Fibroblast of skin of right biceps (primary cell): ENCODE results near the gene PMF1.

Experiments used
- DNase-seq: peaks from one replicate; pipeline ENCODE4 v3.0.0-alpha.2; 2013

Gene PMF1

GRCh38 chr1:156241311-156241811, 28.6 kb downstream of the PMF1 start:
- DNase-seq: peak; percentile 27

DNA sequence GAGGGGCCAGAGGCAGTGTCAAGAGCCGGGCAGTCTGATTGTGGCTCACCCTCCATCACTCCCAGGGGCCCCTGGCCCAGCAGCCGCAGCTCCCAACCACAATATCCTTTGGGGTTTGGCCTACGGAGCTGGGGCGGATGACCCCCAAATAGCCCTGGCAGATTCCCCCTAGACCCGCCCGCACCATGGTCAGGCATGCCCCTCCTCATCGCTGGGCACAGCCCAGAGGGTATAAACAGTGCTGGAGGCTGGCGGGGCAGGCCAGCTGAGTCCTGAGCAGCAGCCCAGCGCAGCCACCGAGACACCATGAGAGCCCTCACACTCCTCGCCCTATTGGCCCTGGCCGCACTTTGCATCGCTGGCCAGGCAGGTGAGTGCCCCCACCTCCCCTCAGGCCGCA, 29.1 kb downstream of the PMF1 start, which contains the start of gene BGLAP:
TSS of gene BGLAP (plus strand) at position 259 of the 400 bp plus-strand sequence. CDS start at position 307, 48 bp downstream.
- DNase-seq: no peak

GRCh38 chr1:156242738-156243137, 29.9 kb downstream of the PMF1 start:
- DNase-seq: no peak

GRCh38 chr1:156244126-156244525, 31.3 kb downstream of the PMF1 start:
- no peak for DNase-seq

DNA sequence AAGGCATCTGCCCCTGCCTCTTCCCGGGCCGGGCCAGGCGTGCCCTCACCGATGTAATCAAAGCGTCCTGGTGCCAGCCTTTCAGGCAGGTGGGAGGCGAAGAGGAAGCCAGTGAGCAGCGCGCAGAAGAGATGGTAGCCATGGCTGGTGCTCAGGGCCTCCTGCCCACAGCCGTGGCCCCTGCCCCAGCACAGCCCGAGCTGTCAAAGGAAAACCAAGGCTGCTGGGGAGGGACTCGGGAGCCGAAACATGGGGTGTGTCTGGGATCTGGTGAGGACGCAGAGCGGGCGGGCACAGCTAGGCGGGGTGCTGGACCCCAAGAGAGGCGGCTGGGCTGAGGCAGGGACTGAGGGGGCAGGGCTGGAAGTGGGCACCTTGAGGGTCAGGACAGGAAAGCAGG, 31.9 kb downstream of the PMF1 start:
- no peak for DNase-seq

- peak; percentile 25 for DNase-seq
Measured at GRCh38 chr1:156245451-156246232, 32.8 kb downstream of the PMF1 start.

DNA sequence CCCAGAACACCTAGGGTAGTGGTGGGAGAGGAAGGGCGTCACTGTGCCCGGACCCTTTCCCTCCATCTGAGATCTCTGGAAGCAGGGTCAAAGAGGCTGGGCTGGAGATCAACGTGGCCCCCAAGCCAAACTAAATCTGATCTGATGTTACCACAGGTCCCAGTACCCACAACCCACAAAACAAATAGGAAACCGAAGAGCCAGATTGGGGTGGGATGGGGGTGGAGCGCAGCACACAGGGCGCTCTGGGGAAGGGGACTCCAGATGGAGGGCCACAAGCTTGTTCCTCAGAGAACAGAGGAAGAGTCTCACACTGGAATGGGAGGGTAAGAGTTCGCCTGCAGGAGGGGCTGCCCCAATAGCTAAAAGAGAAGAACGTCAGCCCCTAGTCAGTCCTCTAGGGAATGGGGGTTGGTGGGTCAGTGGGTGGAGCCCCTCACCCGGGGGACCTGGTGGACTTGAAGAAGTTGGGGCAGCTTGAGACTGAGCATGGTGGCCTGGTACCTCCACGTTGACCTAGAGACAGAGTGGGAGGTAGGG, 33.5 kb downstream of the PMF1 start:
- no peak for DNase-seq

DNA sequence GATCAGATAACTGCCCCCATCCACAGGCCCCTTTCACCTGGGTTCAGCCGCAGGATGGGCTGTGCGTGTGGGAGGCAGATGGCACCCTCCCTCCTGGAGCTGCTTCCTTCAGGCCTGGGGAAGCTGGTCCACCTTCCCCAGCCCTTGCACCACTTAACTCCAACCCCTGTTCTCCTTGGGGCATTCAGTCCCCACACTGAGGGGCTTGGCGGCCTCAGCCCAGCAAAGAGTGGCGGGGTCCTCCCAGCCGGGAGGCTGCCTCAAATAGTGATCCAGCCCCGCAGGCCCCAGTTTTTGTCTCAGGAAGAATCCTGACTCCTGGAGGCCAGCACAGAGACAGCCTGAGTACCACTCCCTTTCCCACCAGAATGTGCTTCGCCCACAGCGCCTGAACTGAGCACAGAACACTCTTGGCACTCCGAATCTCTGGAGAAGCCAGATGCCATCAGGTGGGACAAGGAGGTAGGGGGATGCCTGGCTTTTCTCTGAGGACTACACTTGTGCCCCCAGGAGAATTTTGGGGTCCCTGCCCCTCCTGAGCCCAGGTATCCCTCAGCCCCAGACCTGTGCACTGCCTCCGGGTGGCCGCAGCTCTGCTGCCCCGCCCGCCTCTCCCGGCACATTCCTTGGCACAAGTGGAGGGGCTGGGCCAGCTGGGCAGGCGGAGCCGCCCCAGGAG, 34.1 kb downstream of the PMF1 start:
- no peak for DNase-seq

DNA sequence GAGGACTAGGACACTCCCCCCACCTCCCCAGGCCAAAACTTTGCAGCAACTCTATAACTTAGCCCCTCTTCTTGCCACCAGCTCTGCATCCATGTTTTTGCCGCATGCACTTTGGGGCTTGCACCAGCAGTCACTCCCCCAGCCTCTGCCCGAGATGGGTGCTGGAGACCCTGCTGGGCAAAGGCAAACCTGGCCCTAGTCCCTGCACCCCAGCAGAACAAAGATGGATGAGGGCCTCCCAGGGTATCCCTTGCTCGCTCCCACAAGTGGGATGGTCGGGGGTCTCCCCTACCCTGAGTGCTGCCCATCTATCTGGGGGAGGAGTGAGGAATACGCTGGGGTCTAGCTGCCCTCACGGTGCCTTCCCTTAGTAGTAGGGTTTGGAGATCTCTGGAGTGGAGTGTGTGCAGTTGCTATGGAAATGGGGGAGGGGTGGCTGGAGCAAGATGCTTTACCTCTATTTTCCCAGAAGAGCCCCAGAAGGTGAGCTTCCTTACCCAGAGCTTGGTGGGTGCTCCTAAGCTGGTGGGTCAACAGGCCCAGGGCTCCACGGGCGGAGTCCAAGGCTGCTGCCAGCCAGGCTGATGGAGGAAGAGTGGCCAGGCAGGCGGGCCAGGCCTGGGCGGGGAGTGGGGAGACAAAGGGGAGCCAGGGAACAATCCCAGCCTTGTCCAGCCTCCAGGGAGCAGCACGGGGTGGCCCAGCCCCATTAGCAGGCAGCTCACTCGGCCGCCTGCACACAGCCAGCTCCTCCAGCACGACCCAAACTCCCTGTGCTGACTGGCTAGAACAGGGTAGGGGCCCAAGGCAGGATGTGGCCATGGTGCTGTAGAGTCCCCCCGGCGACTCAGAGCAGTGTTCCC, 34.9 kb downstream of the PMF1 start, which contains the start of gene PAQR6:
TSS of gene PAQR6 (minus strand) at position 597 of the 863 bp plus-strand sequence. CDS start 1,325 bp downstream, outside the sequence.
- no peak for DNase-seq

DNA sequence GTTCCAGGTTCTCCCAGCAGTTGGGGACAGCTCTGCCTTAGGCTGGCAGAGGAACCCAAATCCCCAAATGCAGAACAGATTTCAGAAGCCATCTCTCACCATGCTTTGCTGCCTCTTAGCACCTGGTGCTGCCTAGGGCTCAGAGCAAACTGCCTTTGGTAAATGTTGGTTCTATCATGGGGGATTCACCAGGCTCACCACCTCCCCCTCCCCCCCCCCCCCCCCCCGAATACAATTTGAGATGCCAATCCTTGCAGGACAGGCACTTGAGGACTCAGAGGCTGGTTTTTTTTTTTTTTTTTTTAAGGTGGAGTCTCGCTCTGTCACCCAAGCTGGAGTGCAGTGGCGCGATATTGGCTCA, 35.5 kb downstream of the PMF1 start:
- no peak for DNase-seq

- DNase-seq: no peak
Measured at GRCh38 chr1:156249593-156249992, 36.8 kb downstream of the PMF1 start.

DNA sequence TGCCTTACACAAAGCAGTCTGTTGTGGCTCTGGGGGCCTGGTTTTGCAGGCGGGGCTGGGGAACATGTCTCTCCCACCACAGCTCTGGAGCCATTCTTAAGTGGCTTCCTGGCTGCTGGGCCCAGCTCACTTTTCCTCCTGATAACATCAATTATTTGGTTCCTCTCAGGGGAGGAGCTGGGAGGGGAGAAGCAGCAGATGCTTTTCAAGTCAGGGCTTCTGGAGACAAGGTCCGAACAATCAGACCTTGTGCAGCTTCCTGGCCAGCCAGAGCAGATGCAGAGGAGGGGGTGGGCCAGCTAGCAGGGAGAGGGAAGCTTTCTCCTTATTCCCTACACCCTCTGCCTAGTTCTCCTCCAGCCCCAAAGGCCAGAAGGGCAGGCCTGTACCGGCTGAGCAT, 38.7 kb downstream of the PMF1 start:
- no peak for DNase-seq

GRCh38 chr1:156253634-156254033, 40.8 kb downstream of the PMF1 start:
- no peak for DNase-seq

GRCh38 chr1:156257711-156258110, 44.9 kb downstream of the PMF1 start:
- no peak for DNase-seq

DNA sequence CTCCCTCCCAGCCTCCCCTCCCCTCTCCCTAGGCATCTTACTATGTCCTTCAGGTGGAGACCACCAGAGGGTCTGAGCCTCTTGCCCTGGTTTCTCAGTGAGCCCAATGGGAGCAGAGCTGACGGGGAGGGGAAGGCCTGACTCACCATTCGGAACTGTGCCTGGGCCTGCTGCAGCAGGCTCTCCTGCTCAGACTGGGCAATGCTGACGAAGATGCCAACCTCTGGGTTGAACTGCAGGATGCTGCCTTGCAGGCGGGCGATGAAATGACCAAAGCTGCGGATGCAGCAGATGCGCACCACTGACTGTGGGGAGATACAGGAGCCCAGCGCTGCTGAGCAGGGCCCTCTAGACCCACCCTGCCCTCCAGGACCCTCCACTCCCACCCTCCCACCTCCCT, 46.1 kb downstream of the PMF1 start:
- no peak for DNase-seq

DNA sequence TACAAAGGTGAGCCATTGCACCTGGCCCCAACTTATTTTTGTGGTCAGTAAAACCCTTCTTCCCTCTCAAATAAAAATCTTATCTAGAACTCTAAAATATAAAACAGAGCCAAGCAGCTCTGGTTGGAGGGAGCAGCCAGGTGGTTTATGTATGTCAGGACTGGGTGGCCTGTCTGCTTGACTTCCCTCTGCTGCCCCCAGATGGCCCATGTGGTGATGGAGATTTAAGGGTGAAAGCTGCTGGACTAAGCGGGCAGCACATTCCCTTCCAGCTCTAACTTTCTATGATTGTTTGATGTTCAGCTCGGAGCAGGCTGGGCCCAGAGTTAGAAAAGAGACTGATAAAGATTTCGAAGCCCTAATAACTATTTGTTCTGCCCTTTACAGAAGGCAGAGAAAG, 47.0 kb downstream of the PMF1 start:
- DNase-seq: no peak

DNA sequence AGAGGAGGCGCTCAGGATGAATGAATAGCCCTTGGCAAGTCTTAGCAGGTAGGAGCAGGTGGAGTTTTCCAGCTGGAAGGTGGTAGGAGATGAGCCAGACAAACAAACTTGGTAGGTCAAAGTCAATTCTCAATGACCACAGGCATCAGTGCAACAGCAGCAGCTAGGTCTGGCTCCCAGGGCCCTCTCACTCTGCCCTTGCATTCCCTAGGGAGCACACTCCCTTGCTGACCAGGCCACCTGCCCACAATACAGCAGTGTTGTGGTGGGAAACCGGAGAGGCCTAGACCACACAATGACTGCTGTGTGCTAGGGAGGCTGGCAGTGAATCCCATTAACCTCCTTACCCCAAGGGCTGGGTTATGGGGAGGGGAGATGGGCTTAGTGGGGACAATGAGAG, 48.1 kb downstream of the PMF1 start:
- DNase-seq: no peak

- peak; percentile 85 for DNase-seq
Measured at GRCh38 chr1:156262461-156263287, 49.9 kb downstream of the PMF1 start.

- no peak for DNase-seq
Measured at GRCh38 chr1:156263288-156263655, 50.5 kb downstream of the PMF1 start.

GRCh38 chr1:156266051-156266450, 53.2 kb downstream of the PMF1 start:
- no peak for DNase-seq

GRCh38 chr1:156268336-156268735, 55.5 kb downstream of the PMF1 start:
- DNase-seq: no peak

GRCh38 chr1:156270314-156270713, 57.5 kb downstream of the PMF1 start:
- no peak for DNase-seq
